HG03439 (cell line): ENCODE data around the gene CCDC9.
"Not testable (repeated sequence)": the region's sequence is repeated elsewhere in the genome, so short reads cannot be mapped to it uniquely, and the experiment has no call there.

Source experiments
- ATAC-seq: cut with Tn5 transposase; IDR thresholded peaks from one replicate; pipeline ENCODE4 v1.9.1; 2021; ENCODE audit warnings: mild to moderate bottlenecking, moderate library complexity; ENCODE audit not compliant: unreplicated experiment

CCDC9 gene

DNA sequence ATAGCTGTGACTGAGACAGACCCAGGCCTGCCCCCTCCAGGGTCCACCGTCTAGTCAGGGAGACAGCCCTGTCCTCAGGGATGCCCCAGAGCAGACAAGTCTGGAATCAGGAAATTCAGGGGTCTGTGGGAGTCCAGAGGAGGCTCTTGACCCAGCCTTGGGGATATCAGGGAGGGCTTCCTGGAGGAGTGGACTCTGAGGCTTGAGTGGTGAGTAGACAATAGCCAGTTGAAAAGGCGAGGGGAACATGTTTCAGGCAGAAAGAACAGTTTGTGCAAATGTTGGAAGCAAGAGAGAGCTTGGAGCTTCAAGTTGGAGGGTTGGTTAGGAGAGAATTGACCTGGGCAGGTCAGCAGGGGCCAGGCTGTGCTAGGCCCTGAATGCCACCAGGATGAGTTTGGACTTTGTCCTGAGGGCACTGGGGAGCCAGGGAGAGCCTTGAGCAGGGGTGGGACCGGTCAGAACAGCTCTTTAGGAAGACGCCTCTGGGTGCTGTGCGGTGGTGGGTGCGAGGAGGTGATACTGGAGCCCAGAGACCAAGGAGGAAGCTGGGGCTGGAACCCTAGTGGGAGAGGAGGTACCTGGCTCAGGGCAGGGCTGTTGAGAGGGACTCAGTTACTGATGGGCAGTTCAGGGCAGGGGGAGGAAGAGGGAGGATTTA lies 2.7 kb downstream of the CCDC9 start:
- no peak for ATAC-seq

DNA sequence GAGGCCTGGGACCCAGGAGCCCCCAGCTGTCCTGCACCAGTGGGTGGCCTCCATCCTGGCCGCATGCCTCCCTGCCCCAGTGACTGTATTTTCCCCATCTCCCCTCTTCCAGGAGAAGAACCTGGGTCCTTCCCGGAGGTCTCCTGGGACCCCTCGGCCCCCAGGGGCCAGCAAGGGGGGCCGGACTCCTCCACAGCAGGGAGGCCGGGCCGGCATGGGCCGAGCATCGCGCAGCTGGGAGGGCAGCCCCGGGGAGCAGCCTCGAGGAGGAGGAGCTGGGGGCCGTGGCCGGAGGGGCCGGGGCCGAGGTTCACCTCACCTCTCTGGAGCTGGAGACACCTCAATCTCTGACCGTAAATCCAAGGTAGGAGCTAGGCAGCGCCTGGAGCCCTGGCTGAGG lies 4.2 kb downstream of the CCDC9 start:
- no peak for ATAC-seq

DNA sequence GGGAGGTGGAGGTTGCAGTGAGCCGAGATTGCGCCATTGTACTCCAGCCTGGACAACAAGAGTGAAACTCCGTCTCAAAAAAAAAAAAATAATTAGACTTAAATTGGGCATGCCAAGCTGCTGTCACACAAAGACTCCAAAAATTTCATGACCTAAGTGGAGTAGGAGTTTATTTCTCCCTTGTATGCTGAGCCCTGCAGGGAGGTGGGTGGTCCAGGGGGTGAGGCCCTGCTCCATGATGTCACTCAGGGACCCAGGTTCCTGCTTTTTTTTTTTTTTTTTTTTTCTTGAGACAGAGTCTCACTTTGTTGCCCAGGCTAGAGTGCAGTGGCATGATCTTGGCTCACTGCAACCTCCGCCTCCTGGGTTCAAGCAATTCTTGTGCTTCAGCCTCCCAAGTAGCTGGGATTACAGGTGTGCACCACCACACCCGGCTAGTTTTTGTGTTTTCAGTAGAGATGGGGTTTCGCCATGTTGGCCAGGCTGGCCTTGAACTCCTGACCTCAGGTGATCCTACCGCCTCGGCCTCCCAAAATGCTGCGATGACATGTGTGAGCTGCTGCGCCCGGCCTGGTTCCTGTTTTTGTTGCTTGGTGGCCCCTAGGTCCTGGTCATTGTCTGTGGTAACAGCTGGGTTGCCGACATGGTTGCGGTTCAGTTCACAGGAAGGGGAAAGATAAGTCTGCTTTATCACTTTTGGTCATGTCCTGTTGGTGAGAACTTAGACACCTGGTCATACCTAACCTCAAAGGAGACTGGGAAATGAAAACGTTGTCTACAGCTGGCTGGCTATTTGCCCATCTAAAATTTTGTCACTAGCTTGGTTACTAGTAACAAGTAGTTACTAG lies 5.8 kb downstream of the CCDC9 start:
- peak; percentile 49 for ATAC-seq

DNA sequence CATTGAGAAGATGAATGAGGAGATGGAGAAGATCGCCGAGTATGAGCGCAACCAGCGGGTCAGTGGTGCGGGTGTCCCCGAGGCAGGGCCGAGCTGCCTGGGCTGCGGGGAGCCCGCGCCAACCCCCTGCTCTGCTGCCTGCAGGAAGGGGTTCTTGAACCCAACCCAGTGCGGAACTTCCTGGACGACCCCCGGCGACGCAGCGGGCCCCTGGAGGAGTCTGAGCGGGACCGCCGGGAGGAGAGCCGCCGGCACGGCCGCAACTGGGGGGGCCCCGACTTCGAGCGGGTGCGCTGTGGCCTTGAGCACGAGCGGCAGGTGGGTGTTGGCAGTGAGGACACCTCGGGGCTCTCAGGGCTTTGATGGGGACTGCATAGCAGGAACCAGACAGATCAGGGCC lies 8.3 kb downstream of the CCDC9 start:
- ATAC-seq = no peak

DNA sequence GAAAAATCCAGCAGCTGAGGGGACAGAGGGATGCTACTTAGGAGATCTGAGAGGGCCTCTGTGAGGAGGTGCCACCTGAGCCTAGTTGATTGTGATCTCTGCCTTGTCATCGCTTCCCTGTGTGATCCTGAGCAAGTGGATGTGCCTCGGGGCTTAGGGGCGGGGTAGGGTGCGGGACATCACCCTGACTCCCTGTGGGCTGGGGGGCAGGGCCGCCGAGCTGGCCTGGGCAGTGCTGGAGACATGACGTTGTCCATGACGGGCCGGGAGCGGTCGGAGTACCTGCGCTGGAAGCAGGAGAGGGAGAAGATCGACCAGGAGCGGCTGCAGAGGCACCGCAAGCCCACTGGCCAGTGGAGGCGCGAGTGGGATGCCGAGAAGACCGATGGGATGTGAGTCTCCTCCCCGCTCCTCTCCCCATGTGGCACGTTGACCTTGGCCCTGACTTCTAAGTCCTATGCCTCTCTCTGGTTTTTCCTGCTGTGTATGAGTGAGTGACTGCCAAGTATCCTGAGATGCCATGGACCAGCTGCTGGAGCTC lies 10.1 kb downstream of the CCDC9 start:
- ATAC-seq = no peak

DNA sequence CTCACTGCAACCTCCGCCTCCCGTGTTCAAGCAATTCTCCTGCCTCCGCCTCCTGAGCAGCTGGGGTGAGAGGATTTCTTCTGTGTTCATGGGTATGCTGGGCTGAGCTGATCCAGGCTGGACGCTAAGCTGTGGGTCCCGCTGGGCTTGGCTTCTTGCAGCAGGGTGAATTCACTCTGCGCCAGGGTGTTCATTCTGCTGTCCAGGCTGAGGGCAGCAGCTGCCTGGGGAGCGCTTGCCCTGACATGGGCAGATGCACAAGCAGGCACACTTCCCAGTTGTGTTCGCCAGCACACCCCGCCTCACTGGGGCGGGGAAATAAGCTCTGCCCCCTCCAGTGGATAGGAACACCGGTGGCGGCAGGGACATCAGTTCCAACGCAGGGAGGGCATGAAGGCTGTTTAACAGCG lies 11.0 kb downstream of the CCDC9 start:
- ATAC-seq = no peak

DNA sequence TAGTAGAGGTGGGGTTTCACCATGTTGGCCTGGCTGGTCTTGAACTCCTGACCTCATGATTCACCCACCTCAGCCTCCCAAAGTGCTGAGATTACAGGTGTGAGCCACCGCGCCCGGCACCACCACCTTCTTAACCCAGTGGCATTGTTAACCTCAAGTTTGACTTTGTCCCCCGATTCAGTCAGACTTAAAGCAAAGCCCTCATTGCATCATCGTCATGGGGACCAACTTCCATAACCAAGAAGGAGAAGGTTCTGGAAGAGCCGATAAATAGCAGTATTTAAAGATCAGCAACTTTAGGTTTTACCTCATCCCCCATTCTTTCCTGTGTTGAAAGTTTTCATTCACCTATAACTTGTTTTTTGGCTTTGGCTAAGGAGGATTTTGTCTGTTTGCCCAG lies 11.7 kb downstream of the CCDC9 start:
- no peak for ATAC-seq

DNA sequence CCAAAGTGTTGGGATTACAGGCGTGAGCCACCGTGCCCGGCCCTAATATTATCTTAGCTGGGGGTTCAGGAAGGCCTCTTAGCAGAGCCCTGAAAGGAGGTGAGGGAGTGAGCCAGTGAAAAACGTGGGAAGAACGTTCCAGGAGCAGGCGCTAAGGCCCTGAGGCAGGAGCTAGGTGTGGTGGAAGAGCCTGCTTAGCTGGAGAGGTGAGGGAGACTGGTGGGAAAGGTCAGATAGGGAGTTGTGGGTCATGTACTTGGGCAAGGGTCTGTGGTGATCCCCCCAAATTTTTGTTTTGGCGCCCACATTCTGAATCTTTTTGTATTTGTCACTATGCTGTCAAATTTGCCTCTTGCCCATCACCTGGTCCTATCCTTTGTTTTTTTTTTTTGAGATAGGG lies 13.3 kb downstream of the CCDC9 start:
- ATAC-seq = no peak

DNA sequence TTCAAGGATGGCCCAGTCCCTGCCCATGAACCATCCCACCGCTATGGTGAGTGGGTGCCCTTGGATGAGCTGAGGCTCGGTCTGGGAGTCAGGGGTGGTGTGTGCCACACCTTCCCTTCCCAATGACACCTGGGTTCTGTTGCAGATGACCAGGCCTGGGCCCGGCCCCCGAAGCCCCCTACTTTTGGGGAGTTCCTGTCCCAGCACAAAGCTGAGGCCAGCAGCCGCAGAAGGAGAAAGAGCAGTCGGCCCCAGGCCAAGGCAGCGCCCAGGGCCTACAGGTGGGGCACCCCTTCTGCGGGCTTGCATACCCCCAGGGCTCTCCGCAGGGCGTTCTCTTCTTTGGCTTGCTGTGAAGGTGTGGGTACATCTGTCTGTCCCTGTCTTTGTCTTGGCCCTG lies 14.1 kb downstream of the CCDC9 start:
- no peak for ATAC-seq

DNA sequence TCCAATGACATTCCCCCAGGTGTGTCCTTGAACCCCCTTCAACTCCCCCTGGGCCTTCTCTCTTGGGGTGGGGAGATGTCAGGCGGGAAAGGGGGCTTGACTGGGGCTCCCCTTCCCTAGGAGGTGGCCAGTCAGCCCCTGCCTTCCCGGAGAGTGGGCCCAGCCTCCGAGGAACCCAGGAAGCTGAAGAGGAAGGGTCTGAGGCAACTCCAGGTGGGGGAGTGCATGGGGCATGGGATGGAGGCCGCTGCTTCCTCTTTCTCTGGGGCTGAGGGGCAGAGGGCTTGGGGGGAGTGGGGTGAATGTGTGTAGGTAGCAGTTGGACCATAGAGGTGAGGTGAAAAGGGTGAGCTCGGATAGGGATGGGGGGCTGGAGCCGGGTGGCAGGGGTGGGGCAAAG lies 15.6 kb downstream of the CCDC9 start:
- no peak for ATAC-seq

DNA sequence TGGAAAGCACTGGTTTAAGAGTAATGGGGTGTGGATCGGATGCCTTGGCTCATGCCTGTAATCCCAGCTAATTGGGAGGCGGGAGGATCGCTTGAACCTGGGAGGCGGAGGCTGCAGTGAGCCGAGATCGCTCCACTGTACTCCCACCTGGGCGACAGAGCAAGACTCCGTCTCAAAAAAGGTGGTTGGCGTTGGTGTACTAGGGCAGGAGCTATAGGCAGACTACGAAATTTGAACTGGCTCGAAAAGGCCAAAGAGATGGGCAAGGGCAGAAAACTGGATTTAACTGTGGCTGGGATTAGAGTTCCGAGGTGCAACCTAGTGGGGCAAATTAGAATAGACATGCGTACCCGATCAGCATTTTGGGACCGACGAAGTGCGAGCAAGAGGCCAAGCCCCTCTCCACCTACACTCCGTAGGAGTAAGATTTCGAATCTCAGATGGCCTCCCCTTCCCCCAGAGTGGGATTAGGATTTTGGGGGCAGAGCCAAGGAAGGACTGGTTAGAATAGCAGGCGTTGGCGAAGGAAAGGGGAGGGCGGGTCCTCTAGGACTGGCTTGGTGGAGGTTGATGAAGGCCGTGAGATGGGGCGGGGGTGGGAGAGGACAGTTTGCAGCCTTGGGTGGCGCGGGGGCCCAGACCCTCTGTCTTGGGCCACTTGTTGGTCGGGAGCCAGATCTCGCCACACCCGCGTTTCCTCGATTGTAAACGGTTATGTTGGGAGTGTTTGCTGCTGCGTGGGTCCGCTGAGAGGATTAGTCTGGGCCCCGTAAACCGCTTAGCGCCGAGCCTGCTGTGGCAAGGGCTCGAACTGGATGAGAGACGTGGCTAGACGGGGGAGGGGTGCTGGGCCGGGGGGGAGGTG lies 16.4 kb downstream of the CCDC9 start:
- no peak for ATAC-seq

DNA sequence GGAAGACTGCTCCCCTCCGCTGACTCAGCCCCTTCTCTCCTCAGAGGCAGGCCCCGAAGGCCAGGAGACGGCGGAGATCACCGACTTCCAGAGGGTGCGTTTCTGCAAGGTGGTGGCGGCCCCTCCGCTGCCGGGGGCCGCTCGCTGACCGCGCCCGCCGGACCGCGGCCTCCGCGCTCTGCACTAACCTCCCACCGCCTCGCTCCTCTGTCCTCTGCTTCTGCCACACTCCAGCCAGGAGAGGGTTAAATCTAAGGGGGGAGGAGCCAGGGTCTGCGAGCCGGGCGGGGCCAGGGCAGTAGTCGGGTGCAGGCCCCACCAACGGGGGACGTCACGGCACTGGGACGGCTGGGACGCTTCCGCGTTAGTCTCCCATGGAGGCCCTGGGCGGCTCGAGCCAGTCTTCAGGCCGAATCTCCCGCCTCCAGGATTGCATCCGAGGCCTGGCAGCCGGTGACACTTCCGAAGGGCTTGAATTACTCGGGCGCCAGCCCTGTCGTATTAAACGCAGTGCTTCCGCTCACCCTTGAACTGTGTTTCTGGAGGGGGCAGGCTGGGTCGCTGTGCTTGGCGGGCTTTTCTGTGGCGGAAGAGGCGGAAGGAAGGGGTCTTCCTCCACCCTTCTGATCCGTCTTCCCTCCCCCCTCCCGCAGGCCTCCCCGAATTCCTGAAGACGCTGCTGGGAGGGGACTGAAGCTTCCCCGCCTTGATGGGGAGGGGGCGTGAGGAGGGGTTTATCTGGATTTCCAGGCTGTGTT lies 17.2 kb downstream of the CCDC9 start:
- ATAC-seq = peak; percentile 64

DNA sequence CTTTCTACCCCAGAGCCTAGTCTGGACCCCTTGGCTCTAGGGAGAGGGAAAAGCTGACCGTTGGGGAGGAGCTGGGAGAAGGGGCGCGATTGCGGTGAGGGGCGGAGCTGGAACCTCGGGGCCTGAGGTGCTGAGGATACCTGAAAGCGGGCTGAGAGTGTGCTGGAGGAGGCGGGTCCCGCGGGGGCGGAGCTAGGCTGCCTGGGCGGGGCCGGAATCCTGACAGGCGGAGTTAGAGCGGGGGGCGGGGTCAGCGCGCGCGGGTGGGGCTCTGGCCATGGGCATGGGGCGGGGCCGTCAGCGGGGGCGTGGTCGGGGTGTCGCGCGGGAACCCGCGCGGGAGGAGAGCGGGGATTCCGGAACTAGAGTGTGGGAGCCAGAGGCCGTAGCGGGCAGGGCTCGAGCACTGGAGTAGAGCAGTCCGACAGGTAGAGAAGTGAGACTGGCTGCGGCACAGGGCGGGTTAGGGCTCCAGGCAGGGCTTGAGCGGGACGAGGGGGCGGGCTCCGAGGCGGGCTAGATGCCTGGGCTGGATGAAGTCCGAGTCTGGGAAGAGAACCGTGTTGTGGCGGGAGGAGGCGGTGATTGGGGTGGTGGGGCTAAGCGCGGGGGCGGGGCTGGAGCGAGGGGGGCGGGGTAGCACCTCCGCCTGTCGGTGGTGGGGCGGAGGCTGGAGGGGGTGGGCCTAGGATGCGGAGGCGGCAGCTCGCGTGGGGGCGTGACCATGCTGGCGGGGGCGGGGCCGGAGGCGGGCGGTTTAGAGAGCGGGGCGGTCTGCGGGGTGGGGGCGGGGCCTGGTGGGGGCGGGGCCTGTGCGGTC lies 18.0 kb downstream of the CCDC9 start, which contains the start of gene INAFM1:
Gene INAFM1 (plus strand): TSS at position 815 of the 820 bp plus-strand sequence. CDS start 35 bp downstream, outside the sequence.
- ATAC-seq = peak; percentile 44

DNA sequence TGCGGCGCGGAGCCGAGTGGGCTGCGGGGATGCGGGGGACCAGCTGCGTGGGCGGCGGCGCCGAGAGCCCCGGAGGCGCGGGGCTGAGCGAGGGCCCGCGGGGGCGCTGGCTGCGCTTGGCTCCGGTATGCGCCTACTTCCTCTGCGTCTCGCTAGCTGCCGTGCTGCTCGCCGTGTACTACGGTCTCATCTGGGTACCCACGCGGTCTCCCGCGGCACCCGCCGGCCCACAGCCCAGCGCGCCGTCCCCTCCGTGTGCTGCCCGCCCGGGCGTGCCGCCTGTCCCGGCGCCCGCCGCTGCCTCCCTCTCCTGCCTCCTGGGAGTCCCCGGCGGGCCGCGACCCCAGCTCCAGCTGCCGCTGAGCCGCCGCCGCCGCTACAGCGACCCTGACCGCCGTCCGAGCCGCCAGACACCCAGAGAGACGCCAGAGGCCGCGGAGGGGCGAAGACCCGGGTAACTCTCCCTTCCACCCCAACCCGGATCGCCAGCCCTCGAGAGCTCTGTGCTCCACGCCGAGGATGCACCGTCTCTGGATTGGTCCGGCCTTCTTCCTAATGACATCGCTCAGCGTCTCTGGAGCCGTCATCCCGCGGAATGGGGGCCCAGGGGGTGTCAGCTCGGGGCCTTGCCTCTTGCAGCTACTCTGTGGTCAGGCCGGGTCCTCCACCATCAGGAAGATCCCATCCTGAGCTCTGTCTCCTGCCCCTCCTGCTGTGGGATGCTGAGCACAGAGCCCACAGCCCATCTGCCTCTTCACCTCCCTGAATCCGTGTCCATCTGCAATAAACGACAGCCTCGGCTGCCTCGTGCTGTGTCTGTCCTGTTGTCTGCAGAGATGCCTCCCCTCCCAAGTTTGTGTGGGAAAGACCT lies 18.8 kb downstream of the CCDC9 start:
- peak; percentile 13 for ATAC-seq

DNA sequence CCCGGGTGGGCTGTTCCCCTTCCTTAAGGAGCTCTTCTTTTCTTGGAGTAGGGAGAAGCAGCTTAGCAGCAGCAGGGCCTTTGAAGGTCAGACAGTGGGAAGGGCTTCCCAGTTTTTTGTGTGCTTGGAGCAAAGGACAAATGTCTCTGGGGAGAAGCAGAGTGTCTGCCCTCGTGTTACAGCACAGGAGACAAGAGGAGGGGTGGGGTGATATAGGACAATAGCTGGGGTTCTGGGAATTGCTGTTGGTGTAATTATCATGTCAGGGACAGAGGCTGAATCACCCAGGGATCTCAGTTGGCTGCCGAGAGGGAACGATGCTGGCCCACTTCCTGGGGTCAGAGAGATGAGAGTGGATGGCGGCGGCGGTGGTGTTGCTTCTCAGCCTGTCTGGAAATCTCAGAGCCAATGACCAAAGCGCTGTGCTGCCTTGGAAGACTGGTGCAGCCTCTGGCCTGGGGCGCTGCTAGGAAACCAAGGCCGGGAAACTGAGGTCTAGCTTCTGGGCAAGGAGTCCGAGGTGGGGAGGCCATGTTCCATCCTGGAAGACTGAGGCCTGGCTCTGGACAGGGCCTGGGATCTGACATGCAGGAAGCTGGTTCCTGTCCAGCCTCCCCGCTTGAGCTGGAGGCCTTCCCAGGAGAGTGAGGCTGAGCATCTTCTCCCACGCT lies 19.6 kb downstream of the CCDC9 start:
- ATAC-seq = no peak

DNA sequence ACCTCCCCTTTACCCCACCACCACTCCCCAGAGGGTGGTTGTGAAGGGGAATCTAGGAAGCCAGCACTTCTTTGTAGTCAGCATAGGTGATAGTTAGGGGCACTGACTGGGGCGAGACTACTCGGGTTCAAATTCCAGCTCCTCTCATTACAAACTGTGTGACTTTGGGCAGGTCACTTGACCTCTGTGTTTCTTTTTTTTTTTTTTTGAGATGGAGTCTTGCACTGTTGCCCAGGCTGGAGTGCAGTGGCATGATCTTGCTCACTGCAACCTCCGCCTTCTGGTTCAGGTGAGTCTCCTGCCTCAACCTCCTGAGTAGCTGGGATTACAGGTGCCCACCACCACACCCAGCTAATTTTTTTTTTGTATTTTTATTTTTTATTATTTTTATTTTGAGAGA lies 20.2 kb downstream of the CCDC9 start:
- ATAC-seq = not testable (repeated sequence)

DNA sequence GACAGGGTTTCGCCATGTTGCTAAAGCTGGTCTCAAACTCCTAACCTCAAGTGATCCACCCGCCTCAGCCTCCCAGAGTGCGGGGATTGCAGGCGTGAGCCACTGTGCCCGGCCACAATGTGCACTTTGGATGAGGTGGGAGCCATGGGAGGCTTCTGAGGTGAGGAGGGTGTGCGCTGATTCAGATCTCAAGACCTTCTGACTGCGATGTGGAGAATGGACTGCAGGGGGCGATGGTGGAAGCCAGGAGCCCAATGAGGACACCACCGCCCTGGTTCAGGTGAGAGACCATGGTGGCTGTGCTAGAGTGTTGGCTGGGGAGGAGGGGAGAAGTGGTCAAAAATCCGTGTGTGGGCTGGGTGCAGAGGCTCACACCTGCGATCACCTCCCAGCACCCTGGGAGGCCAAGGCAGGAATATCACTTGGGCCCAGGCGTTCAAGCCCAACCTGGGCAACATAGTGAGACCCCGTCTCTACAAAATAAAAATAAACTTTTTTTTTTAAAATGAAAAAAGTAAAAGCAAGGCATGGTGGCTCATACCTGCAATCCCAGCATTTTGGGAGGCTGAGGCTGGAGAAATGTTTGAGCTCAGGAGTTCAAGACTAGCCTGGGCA lies 24.0 kb downstream of the CCDC9 start:
- no peak for ATAC-seq
